ENCODE data around the gene SLC2A6. TPM values are rescaled to one million over a fixed set of nuclear protein-coding genes. Genes with fewer than 3 reads are reported as not detected.

Gene SLC2A6
- total RNA-seq, 1 donor from 2014 or later = 13.7 TPM

GRCh38 chr9:133505901-133506652, 27.2 kb upstream of the SLC2A6 start:
- H3K4me3 Mint-ChIP-seq (ENCODE audit: unreplicated experiment) = no peak overlapping the region
- peaks cover 11% of the 10 kb centered on the region for H3K36me3 Mint-ChIP-seq (ENCODE audit: low read depth)
- H3K9me3 Mint-ChIP-seq (ENCODE audit: low read depth) = peaks cover 15% of the 10 kb centered on the region
- H3K27ac Mint-ChIP-seq (ENCODE audit: unreplicated experiment) = no peak overlapping the region
- TF ChIP-seq CTCF (IDR thresholded peaks at IDR 0.05) = no peak
- DNase-seq (ENCODE audit: low spot score) = no peak
- peaks cover 2% of the 10 kb centered on the region for H3K27me3 Mint-ChIP-seq (ENCODE audit: low read depth)
- peaks cover 29% of the 10 kb centered on the region for H3K4me1 Mint-ChIP-seq (ENCODE audit: low read depth)

- Mint-ChIP-seq H3K27me3 (ENCODE audit: low read depth) (peaks cover 2% of the 10 kb centered on the region), H3K4me3 (ENCODE audit: unreplicated experiment) (no peak overlapping the region), H3K9me3 (ENCODE audit: low read depth) (peaks cover 17% of the 10 kb centered on the region), H3K4me1 (ENCODE audit: low read depth) (peaks cover 29% of the 10 kb centered on the region), H3K36me3 (ENCODE audit: low read depth) (peaks cover 12% of the 10 kb centered on the region), H3K27ac (ENCODE audit: unreplicated experiment) (no peak overlapping the region)
- TF ChIP-seq CTCF (IDR thresholded peaks at IDR 0.05) = no peak
- DNase-seq (ENCODE audit: low spot score) = no peak
Measured at GRCh38 chr9:133505186-133505830, 26.4 kb upstream of the SLC2A6 start.

- H3K4me3 Mint-ChIP-seq (ENCODE audit: unreplicated experiment) = no peak overlapping the region
- H3K27ac Mint-ChIP-seq (ENCODE audit: unreplicated experiment) = no peak overlapping the region
- no peak for DNase-seq (ENCODE audit: low spot score)
- peaks cover 19% of the 10 kb centered on the region for H3K27me3 Mint-ChIP-seq (ENCODE audit: low read depth)
- H3K4me1 Mint-ChIP-seq (ENCODE audit: low read depth) = peaks cover 14% of the 10 kb centered on the region
- no peak for TF ChIP-seq CTCF (IDR thresholded peaks at IDR 0.05)
- peaks cover 14% of the 10 kb centered on the region for H3K36me3 Mint-ChIP-seq (ENCODE audit: low read depth)
- H3K9me3 Mint-ChIP-seq (ENCODE audit: low read depth) = peaks cover 17% of the 10 kb centered on the region
Measured at GRCh38 chr9:133502112-133502511, 23.2 kb upstream of the SLC2A6 start.

- Mint-ChIP-seq H3K9me3 (ENCODE audit: low read depth) (peaks cover 17% of the 10 kb centered on the region), H3K27me3 (ENCODE audit: low read depth) (peaks cover 23% of the 10 kb centered on the region), H3K36me3 (ENCODE audit: low read depth) (peaks cover 14% of the 10 kb centered on the region), H3K27ac (ENCODE audit: unreplicated experiment) (no peak overlapping the region), H3K4me1 (ENCODE audit: low read depth) (no peaks in the 10 kb centered on the region), H3K4me3 (ENCODE audit: unreplicated experiment) (no peak overlapping the region)
- no peak for DNase-seq (ENCODE audit: low spot score)
- no peak for TF ChIP-seq CTCF (IDR thresholded peaks at IDR 0.05)
Measured at GRCh38 chr9:133499892-133500270, 21.0 kb upstream of the SLC2A6 start.

GRCh38 chr9:133499132-133499891, 20.4 kb upstream of the SLC2A6 start:
- H3K9me3 Mint-ChIP-seq (ENCODE audit: low read depth) = peaks cover 17% of the 10 kb centered on the region
- H3K4me3 Mint-ChIP-seq (ENCODE audit: unreplicated experiment) = no peak overlapping the region
- peak; percentile 21 for TF ChIP-seq CTCF (IDR thresholded peaks at IDR 0.05)
- peaks cover 23% of the 10 kb centered on the region for H3K27me3 Mint-ChIP-seq (ENCODE audit: low read depth)
- no peak overlapping the region for H3K27ac Mint-ChIP-seq (ENCODE audit: unreplicated experiment)
- H3K4me1 Mint-ChIP-seq (ENCODE audit: low read depth) = no peaks in the 10 kb centered on the region
- DNase-seq (ENCODE audit: low spot score) = no peak
- peaks cover 14% of the 10 kb centered on the region for H3K36me3 Mint-ChIP-seq (ENCODE audit: low read depth)

All from chondrocyte (in vitro differentiated cells).